ENCODE results near the gene RAD51B.

Gene RAD51B

DNA sequence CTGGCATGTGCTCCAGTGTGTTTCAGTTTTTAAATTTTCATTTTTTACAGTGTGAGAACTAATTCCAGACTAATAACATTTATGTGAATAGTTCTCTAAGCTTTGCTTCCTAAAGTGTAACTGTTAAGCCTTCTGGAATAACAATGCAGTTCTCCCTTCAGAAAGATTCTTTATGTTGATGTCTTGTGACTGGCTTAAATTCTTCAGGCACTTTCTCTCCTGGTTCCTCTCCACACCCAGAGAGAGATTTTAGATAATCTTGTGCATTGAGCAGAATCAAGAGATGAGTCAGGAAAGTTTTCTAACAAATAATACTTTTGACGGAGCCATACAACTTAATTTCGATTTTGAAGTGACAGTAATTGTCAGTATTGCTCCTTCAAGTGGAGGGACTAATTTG is 118.5 kb downstream of the RAD51B start:
- Histone ChIP-seq H3K27ac (no peak overlapping the region), H3K36me3 (ENCODE audit: control insufficient read depth, insufficient read depth, low read length) (no peaks in the 10 kb centered on the region), H3K9ac (no peak overlapping the region), H3K4me3 (ENCODE audit: low read depth, low read length) (no peak overlapping the region), H3K4me1 (peaks cover 2% of the 10 kb centered on the region), H3K79me2 (no peaks in the 10 kb centered on the region), H3K4me2 (ENCODE audit: low read length) (no peak overlapping the region), H3K27me3 (ENCODE audit: control insufficient read depth, insufficient read depth, low read length) (no peaks in the 10 kb centered on the region), H2AFZ (no peak overlapping the region), H3K9me3 (ENCODE audit: control insufficient read depth, low read length) (no peaks in the 10 kb centered on the region)
- TF ChIP-seq, protein P1, sequence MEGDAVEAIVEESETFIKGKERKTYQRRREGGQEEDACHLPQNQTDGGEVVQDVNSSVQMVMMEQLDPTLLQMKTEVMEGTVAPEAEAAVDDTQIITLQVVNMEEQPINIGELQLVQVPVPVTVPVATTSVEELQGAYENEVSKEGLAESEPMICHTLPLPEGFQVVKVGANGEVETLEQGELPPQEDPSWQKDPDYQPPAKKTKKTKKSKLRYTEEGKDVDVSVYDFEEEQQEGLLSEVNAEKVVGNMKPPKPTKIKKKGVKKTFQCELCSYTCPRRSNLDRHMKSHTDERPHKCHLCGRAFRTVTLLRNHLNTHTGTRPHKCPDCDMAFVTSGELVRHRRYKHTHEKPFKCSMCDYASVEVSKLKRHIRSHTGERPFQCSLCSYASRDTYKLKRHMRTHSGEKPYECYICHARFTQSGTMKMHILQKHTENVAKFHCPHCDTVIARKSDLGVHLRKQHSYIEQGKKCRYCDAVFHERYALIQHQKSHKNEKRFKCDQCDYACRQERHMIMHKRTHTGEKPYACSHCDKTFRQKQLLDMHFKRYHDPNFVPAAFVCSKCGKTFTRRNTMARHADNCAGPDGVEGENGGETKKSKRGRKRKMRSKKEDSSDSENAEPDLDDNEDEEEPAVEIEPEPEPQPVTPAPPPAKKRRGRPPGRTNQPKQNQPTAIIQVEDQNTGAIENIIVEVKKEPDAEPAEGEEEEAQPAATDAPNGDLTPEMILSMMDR (IDR thresholded peaks at IDR 0.05) = no peak

DNA sequence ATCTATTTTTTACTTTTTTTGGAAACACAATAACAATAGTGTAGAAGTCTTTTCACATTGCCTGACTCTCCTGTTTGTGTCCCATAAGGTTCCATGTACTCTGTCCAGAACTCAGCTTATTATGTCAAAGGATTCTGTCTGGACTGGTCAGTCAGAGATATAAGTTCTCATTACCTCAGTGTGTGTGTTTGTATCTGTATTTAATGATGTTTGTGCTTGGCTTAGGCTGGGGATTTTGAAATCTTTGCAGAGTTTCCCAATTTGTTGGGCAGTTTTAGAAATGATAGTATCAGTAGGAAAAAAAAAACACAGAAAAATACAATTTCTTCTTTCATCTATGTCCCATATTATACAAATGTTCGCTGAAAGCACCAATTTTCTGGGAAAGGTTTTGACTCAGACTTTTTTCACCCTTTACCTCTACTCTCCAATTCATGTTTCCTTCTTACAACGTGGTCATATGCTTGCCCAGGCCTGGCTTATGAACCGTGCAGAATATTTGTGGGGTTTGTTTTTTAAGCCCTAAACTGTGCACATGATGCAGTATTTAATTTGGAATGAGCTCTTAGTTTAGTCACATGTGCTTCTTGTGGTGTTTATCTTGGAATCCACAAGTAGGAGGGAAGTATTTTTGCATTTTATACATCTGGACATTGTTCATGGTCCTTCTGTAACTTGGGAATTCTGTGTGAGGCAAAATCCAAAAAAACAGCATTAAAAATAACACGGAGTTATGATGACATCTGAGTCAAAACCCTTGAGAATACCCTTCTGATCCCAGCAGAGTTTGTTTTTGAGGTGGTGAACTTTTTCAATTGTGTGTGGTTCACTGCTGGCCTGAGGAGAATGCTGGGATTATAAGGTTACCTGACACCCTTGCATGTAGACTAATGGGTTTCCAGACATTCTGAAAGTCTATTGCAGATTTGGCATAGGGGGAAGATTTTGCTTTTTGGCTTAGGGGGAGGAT is 121.2 kb downstream of the RAD51B start:
- Histone ChIP-seq H3K4me1 (peaks cover 2% of the 10 kb centered on the region), H3K9me3 (ENCODE audit: control insufficient read depth, low read length) (no peaks in the 10 kb centered on the region), H3K4me3 (ENCODE audit: low read depth, low read length) (no peak overlapping the region), H3K9ac (no peak overlapping the region), H3K79me2 (no peaks in the 10 kb centered on the region), H3K27ac (no peak overlapping the region), H3K4me2 (ENCODE audit: low read length) (no peak overlapping the region), H2AFZ (no peak overlapping the region), H3K27me3 (ENCODE audit: control insufficient read depth, insufficient read depth, low read length) (no peaks in the 10 kb centered on the region), H3K36me3 (ENCODE audit: control insufficient read depth, insufficient read depth, low read length) (no peaks in the 10 kb centered on the region)
- TF ChIP-seq, protein P1 (IDR thresholded peaks at IDR 0.05) = no peak

DNA sequence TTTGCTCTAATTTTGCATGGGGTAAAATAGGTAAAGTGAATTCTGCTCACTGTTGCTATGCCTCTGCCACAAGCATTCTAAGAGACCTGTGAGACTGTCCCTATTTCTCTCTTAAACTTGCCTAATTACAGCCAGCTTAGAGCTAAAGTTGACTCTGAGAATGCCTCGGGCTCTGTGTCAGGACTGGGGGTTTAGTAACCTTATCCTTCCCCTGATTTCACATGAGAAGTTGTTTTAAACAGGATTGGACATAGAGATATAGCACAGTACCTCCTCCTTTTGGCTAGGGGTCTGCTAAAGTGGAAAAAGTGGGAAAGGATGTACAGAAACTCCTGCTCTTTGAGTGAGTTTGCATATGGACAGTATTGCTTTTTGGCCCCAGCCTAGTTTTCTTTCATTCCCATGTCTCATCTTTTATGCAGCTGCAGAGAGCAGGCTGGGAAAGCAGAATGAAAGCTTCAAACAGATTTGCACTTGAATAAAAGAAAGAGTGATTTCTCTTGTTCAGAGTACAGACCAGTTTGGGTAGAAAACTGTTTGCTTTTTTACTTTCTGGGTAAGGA is 122.0 kb downstream of the RAD51B start:
- no peaks in the 10 kb centered on the region for H3K36me3 ChIP-seq (ENCODE audit: control insufficient read depth, insufficient read depth, low read length)
- H2AFZ ChIP-seq = no peak overlapping the region
- TF ChIP-seq, protein P1 (IDR thresholded peaks at IDR 0.05) = no peak
- H3K4me1 ChIP-seq = peaks cover 2% of the 10 kb centered on the region
- no peak overlapping the region for H3K27ac ChIP-seq
- no peaks in the 10 kb centered on the region for H3K79me2 ChIP-seq
- H3K27me3 ChIP-seq (ENCODE audit: control insufficient read depth, insufficient read depth, low read length) = no peaks in the 10 kb centered on the region
- no peak overlapping the region for H3K9ac ChIP-seq
- no peak overlapping the region for H3K4me2 ChIP-seq (ENCODE audit: low read length)
- no peak overlapping the region for H3K4me3 ChIP-seq (ENCODE audit: low read depth, low read length)
- H3K9me3 ChIP-seq (ENCODE audit: control insufficient read depth, low read length) = no peaks in the 10 kb centered on the region

DNA sequence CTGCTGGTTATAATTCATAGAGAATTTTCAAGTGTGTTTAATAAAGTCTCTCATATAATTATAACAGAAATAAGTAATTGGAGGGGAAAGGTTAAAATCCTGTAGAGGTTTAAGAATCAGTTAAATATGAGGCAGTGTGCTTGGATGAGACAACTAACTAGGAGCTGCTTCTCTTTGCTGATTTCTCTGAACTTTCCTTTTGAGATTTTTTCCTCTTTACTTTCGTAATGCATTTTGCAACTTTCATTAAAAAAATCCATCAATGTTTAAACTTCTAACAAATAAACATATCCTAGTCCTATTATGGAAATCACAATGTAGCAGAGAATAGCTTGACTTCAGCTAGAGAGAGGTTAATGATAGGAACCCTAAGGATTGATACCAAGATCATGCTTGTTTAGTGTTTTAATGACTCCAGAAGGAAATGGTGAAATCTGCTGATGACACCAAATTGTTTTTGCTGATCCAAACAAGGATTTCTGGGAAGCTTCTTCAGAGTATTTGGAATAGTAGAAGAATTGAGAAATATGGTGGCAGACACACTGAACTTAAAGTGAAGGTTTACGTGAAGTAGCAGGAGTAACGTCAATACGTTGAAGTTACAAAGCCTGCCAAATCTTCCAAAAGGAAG is 122.6 kb downstream of the RAD51B start:
- Histone ChIP-seq H3K27me3 (ENCODE audit: control insufficient read depth, insufficient read depth, low read length) (no peaks in the 10 kb centered on the region), H3K27ac (no peak overlapping the region), H3K4me2 (ENCODE audit: low read length) (no peak overlapping the region), H3K4me1 (peaks cover 2% of the 10 kb centered on the region), H3K79me2 (no peaks in the 10 kb centered on the region), H3K4me3 (ENCODE audit: low read depth, low read length) (no peak overlapping the region), H2AFZ (no peak overlapping the region), H3K36me3 (ENCODE audit: control insufficient read depth, insufficient read depth, low read length) (no peaks in the 10 kb centered on the region), H3K9me3 (ENCODE audit: control insufficient read depth, low read length) (no peaks in the 10 kb centered on the region), H3K9ac (no peak overlapping the region)
- TF ChIP-seq, protein P1 (IDR thresholded peaks at IDR 0.05) = no peak

Measured in parathyroid adenoma (tissue), 2 donors.